Astrocyte (in vitro differentiated cells and primary cell): Measurements from ENCODE around the gene ANKEF1. TPM values are rescaled to one million over a fixed set of nuclear protein-coding genes. Genes with fewer than 3 reads are reported as not detected.
A peak's percentile ranks its signal among the peaks of the same experiment; 100 is the strongest.

Experiments
- DNase-seq: peaks from one replicate; pipeline ENCODE4 v3.0.0-alpha.2; 2010; ENCODE audit warnings: low read depth
- FAIRE-seq: peaks from 2 replicates; lab custom pipeline; 2011; peaks lifted over from hg19 to GRCh38; lab: Jason Lieb, UNC
- H2AFZ ChIP-seq: 2 replicates; pipeline ENCODE4 v1.6.0; 2012; ENCODE audit warnings: low read depth, low read length, inconsistent platforms
- H3K27ac ChIP-seq: 2 replicates; pipeline ENCODE4 v1.5.1; 2011; ENCODE audit warnings: low read depth, low read length, inconsistent platforms
- H3K27me3 ChIP-seq: 2 replicates; pipeline ENCODE4 v1.6.0; 2011; ENCODE audit warnings: low read length, inconsistent platforms; ENCODE audit not compliant: insufficient read depth
- H3K36me3 ChIP-seq: 2 replicates; pipeline ENCODE4 v1.5.1; 2011; ENCODE audit warnings: low read length, inconsistent platforms; ENCODE audit not compliant: insufficient read depth
- H3K4me1 ChIP-seq: 2 replicates; pipeline ENCODE4 v1.5.1; 2011; ENCODE audit warnings: low read length, inconsistent platforms; ENCODE audit not compliant: insufficient read depth
- H3K4me2 ChIP-seq: 2 replicates; pipeline ENCODE4 v1.6.0; 2012; ENCODE audit warnings: low read length, inconsistent platforms
- H3K4me3 ChIP-seq: 2 replicates; pipeline ENCODE4 v1.5.1; 2011; ENCODE audit warnings: low read depth, mild to moderate bottlenecking, low read length, inconsistent platforms; ENCODE audit not compliant: insufficient read depth
- H3K79me2 ChIP-seq: 2 replicates; pipeline ENCODE4 v1.6.0; 2012; ENCODE audit warnings: mild to moderate bottlenecking, low read length, inconsistent platforms; ENCODE audit not compliant: insufficient read depth
- H3K9ac ChIP-seq: 2 replicates; pipeline ENCODE4 v1.6.0; 2012; ENCODE audit warnings: mild to moderate bottlenecking, low read length, inconsistent platforms
- H3K9me3 ChIP-seq: 2 replicates; pipeline ENCODE4 v1.5.1; 2012; ENCODE audit warnings: low read depth, mild to moderate bottlenecking, low read length, inconsistent platforms; ENCODE audit not compliant: insufficient read depth
- H4K20me1 ChIP-seq: 2 replicates; pipeline ENCODE4 v1.6.0; 2012; ENCODE audit warnings: low read length, inconsistent platforms; ENCODE audit not compliant: insufficient read depth
- H3K27ac Mint-ChIP-seq: one replicate; pipeline ENCODE4 v1.8.0; 2021; ENCODE audit warnings: mild to moderate bottlenecking, mixed read lengths; ENCODE audit not compliant: unreplicated experiment
- H3K27me3 Mint-ChIP-seq: one replicate; pipeline ENCODE4 v1.8.0; 2021; ENCODE audit warnings: low read depth, mixed read lengths; ENCODE audit not compliant: unreplicated experiment
- H3K36me3 Mint-ChIP-seq: one replicate; pipeline ENCODE4 v1.8.0; 2021; ENCODE audit warnings: low read depth, mixed read lengths; ENCODE audit not compliant: unreplicated experiment
- H3K4me1 Mint-ChIP-seq: one replicate; pipeline ENCODE4 v1.8.0; 2021; ENCODE audit warnings: low read depth, mixed read lengths; ENCODE audit not compliant: unreplicated experiment
- H3K4me3 Mint-ChIP-seq: one replicate; pipeline ENCODE4 v1.8.0; 2021; ENCODE audit warnings: mild to moderate bottlenecking, moderate library complexity, mixed read lengths; ENCODE audit not compliant: unreplicated experiment
- H3K9me3 Mint-ChIP-seq: one replicate; pipeline ENCODE4 v1.8.0; 2021; ENCODE audit warnings: mild to moderate bottlenecking, mixed read lengths; ENCODE audit not compliant: unreplicated experiment
- EZH2 ChIP-seq: IDR thresholded peaks from 2 replicates; pipeline ENCODE4 v1.6.1; 2012; ENCODE audit warnings: mild to moderate bottlenecking, low read length, inconsistent platforms; ENCODE audit not compliant: insufficient read depth
- total RNA-seq: library from RNA; stranded (reverse); gene quantifications from 2 replicates; pipeline ENCODE4 v1.2.1, GENCODE V29; 2021
- TF ChIP-seq, protein P1 (sequence below): IDR thresholded peaks from 2 replicates; pipeline ENCODE4 v1.5.1; 2011; ENCODE audit warnings: low read depth, mild to moderate bottlenecking, inconsistent platforms, low read length, moderate library complexity; ENCODE audit not compliant: insufficient read depth

ANKEF1 gene
- total RNA-seq, 1 donor from 2014 or later = 3.4 TPM

DNA sequence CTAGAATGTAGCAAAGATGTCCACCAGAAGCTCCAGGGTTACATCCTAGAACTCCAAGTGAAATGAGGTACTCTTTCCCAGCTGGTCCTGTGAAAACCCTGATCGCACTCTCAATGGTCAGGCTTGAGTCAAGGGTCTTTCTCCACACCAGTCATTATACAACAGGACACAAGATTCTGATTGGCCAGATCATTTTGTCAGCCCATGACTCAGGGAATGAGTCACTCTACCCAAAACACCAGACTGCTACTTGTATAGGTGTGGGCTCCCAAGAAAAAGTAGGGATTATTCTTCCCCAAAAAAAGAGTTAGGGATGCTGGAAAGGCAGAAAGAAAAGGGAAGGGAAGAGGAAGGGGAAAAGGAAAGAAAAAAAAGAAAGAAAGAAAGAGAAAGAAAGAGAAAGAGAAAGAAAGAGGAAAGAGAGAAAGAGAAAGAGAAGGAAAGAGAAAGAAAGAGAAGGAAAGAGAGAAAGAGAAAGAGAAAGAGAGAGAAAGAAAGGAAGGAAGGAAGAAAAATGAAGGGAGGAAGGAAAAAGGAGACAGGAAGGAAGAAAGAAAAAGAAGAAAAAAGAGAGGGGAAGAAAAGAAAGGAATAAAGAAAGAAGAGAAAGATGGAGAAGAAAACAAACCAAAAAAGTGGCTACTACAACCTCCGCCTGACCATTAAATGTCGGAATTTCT lies 30.5 kb downstream of the ANKEF1 start:
- Mint-ChIP-seq H3K4me1 (peaks cover 2% of the 10 kb centered on the region), H3K9me3 (peaks cover 2% of the 10 kb centered on the region), H3K36me3 (no peaks in the 10 kb centered on the region), H3K27ac (no peak overlapping the region), H3K4me3 (no peak overlapping the region), H3K27me3 (no peaks in the 10 kb centered on the region)
- no peak overlapping the region for H2AFZ ChIP-seq
- H3K9ac ChIP-seq = no peak overlapping the region
- H3K27ac ChIP-seq = no peak overlapping the region
- no peak overlapping the region for H3K4me3 ChIP-seq
- FAIRE-seq (no peak), DNase-seq (peak; percentile 40)
- TF ChIP-seq EZH2 = no peak
- TF ChIP-seq, protein P1, sequence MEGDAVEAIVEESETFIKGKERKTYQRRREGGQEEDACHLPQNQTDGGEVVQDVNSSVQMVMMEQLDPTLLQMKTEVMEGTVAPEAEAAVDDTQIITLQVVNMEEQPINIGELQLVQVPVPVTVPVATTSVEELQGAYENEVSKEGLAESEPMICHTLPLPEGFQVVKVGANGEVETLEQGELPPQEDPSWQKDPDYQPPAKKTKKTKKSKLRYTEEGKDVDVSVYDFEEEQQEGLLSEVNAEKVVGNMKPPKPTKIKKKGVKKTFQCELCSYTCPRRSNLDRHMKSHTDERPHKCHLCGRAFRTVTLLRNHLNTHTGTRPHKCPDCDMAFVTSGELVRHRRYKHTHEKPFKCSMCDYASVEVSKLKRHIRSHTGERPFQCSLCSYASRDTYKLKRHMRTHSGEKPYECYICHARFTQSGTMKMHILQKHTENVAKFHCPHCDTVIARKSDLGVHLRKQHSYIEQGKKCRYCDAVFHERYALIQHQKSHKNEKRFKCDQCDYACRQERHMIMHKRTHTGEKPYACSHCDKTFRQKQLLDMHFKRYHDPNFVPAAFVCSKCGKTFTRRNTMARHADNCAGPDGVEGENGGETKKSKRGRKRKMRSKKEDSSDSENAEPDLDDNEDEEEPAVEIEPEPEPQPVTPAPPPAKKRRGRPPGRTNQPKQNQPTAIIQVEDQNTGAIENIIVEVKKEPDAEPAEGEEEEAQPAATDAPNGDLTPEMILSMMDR = no peak
- H3K9me3 ChIP-seq = no peaks in the 10 kb centered on the region
- no peaks in the 10 kb centered on the region for H3K36me3 ChIP-seq
- no peak overlapping the region for H3K4me2 ChIP-seq
- no peaks in the 10 kb centered on the region for H3K4me1 ChIP-seq
- H3K27me3 ChIP-seq = no peaks in the 10 kb centered on the region
- H4K20me1 ChIP-seq = no peaks in the 10 kb centered on the region
- H3K79me2 ChIP-seq = no peaks in the 10 kb centered on the region

DNA sequence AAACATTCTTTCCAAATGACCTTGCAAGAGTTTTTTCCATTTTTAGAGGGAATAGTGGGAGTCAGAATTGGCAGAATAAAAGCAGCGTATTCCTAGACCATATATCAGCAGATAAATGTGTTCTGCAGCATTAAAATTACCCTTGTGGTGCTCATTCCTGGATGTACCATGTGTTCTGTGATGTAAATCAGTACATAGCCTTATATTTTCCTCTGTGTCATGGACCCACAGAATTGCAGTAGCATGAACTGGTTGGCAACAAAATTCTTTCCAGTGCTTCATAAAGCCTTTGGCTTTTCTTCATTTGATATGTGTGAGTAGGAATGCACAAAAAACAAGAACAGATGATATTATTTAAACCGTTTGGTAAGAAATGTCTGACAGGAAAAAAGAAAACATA lies 32.5 kb downstream of the ANKEF1 start:
- no peak overlapping the region for H2AFZ ChIP-seq
- no peaks in the 10 kb centered on the region for H3K36me3 Mint-ChIP-seq

DNA sequence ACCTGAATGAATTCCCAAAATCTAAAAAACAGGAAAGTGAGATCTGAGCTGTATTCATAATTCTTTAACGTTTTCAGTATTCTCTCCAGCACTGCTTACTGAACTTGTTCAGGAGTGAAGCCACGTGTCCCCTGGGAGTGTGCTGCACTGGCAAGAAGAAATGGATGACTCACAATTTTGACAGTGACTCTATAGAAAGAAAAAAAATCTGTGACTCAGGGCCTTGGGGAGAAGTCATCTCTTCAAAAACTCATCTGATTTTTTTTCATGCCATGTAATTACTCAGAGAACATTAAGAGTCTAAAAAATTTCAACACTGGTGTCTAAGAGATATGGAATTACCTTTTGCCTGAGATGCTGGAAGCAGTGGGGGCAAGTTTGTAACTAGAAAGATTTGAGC lies 39.7 kb downstream of the ANKEF1 start:
- Histone ChIP-seq H3K9ac (peak overlapping the region; percentile 24), H3K4me2 (peak overlapping the region; percentile 35), H3K27me3 (no peaks in the 10 kb centered on the region), H3K79me2 (no peaks in the 10 kb centered on the region), H4K20me1 (no peaks in the 10 kb centered on the region), H3K4me1 (peaks cover 12% of the 10 kb centered on the region), H3K4me3 (no peak overlapping the region), H3K36me3 (no peaks in the 10 kb centered on the region), H3K9me3 (no peaks in the 10 kb centered on the region), H3K27ac (no peak overlapping the region), H2AFZ (no peak overlapping the region)
- DNase-seq = peak; percentile 93
- FAIRE-seq = peak; percentile 95
- TF ChIP-seq, protein P1 = no peak
- TF ChIP-seq EZH2 = no peak
- peaks cover 17% of the 10 kb centered on the region for H3K4me1 Mint-ChIP-seq
- H3K36me3 Mint-ChIP-seq = no peaks in the 10 kb centered on the region
- no peaks in the 10 kb centered on the region for H3K9me3 Mint-ChIP-seq
- H3K27ac Mint-ChIP-seq = no peak overlapping the region
- no peak overlapping the region for H3K4me3 Mint-ChIP-seq
- H3K27me3 Mint-ChIP-seq = peaks cover under 1% of the 10 kb centered on the region

More for the DNA sequence above, 32.5 kb downstream of the ANKEF1 start:
- TF ChIP-seq, protein P1 = no peak
- H3K9ac ChIP-seq = no peak overlapping the region
- no peak overlapping the region for H3K4me2 ChIP-seq
- H3K9me3 ChIP-seq = no peaks in the 10 kb centered on the region
- no peak overlapping the region for H3K27ac ChIP-seq
- H3K79me2 ChIP-seq = no peaks in the 10 kb centered on the region
- no peaks in the 10 kb centered on the region for H4K20me1 ChIP-seq
- no peaks in the 10 kb centered on the region for H3K4me1 ChIP-seq
- FAIRE-seq = peak; percentile 81
- no peak overlapping the region for H3K27ac Mint-ChIP-seq
- no peaks in the 10 kb centered on the region for H3K27me3 Mint-ChIP-seq
- peaks cover 2% of the 10 kb centered on the region for H3K4me1 Mint-ChIP-seq
- no peaks in the 10 kb centered on the region for H3K27me3 ChIP-seq
- no peak overlapping the region for H3K4me3 Mint-ChIP-seq
- H3K36me3 ChIP-seq = no peaks in the 10 kb centered on the region
- DNase-seq = peak; percentile 25
- no peak overlapping the region for H3K4me3 ChIP-seq
- peaks cover 2% of the 10 kb centered on the region for H3K9me3 Mint-ChIP-seq
